Hepatocyte (in vitro differentiated cells): ENCODE data around the gene LINC00237.

Experiments used
- CTCF ChIP-seq: fragments of 200-600 bp; sonication (generic); IDR thresholded peaks from 2 replicates; pipeline ENCODE4 v1.5.1; 2016; ENCODE audit warnings: antibody characterized with exemption, mild to moderate bottlenecking; ENCODE audit not compliant: poor library complexity
- EZH2 ChIP-seq: fragments of 200-600 bp; sonication (generic); IDR thresholded peaks from 2 replicates; pipeline ENCODE4 v1.6.1; 2016; ENCODE audit warnings: antibody characterized with exemption, mild to moderate bottlenecking, borderline replicate concordance
- EZH2phosphoT487 ChIP-seq: fragments of 200-600 bp; sonication (generic); IDR thresholded peaks from one replicate; pipeline ENCODE4 v1.6.1; 2018; ENCODE audit warnings: antibody characterized with exemption, mild to moderate bottlenecking, low read depth, moderate library complexity; ENCODE audit not compliant: unreplicated experiment, severe bottlenecking

DNA sequence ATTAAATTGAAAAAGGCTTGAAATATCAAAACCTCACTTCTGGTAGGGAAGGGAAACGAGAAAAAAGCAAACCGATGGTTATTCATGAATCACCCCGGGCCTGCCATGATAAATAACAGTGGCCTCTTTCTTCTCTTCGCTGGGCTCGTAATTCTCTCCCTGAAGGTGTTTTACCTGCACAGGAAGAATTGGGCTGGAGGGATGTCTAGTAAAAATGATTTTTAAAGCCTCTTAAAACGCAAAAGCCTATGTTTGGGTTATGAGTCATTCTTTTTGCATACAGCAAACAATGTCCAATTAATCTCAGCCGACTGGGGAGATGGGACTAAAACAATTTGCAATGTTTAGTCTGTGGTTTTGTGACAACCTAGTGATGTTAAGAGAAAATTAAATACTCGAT, 16.8 kb downstream of the LINC00237 start:
- TF ChIP-seq CTCF (no peak), EZH2 (no peak), EZH2phosphoT487 (no peak)
